Activated T-cell treated with anti-CD3 and anti-CD28 coated beads, Interleukin-2, amount 50 U/mL, for 4 hours (primary cell): ENCODE data around the gene PLIN1. TPM values are rescaled to one million over a fixed set of nuclear protein-coding genes. Genes with fewer than 3 reads are reported as not detected.

ENCODE experiments used
- total RNA-seq, 3 donors: library from RNA; stranded (reverse); gene quantifications; one replicate each; pipeline ENCODE4 v1.2.1, GENCODE V29; 2021

The PLIN1 gene
- total RNA-seq, 3 donors from 2014 or later: 0.13 to 0.45 TPM; not detected in 1

Other genes starting within 250 kb of the PLIN1 start
- not detected for gene RHCG, start 182.8 kb downstream of the PLIN1 start, total RNA-seq
- gene TICRR, start 103.9 kb downstream of the PLIN1 start, total RNA-seq: 1 to 10 TPM; 3.3 to 5.1 (median 4.5) TPM
- 1 to 10 TPM; 2.2 to 3.2 (median 2.6) TPM for gene KIF7, start 23.9 kb downstream of the PLIN1 start, total RNA-seq
- 1 to 10 TPM; 1.0 to 1.8 (median 1.4) TPM for gene PEX11A, start 11.4 kb upstream of the PLIN1 start, total RNA-seq
- not detected for gene WDR93, start 11.4 kb upstream of the PLIN1 start, total RNA-seq
- 1 to 10 TPM; 2.7 to 3.1 (median 3.1) TPM for gene MESP1, start 71.9 kb upstream of the PLIN1 start, total RNA-seq
- not detected for gene MESP2, start 97.0 kb upstream of the PLIN1 start, total RNA-seq
- under 1 TPM; 0.54 to 0.83 (median 0.55) TPM for gene ANPEP, start 135.5 kb upstream of the PLIN1 start, total RNA-seq
- 10 to 100 TPM; 15.2 to 17.4 (median 17.1) TPM for gene AP3S2, start 214.6 kb upstream of the PLIN1 start, total RNA-seq
- gene ARPIN, start 233.6 kb upstream of the PLIN1 start, total RNA-seq: under 1 TPM in 2 of 3 donors, not detected in 1; 0.05 to 0.13 TPM